Measurements from ENCODE around the gene IDH3A.

GRCh38 chr15:78178064-78178463 lies 28.9 kb downstream of the IDH3A start:
- TF ChIP-seq ZNF274 (IDR thresholded peaks at IDR 0.05; ENCODE audit: low read depth, low read length) (no peak), MAX (IDR thresholded peaks at IDR 0.05) (no peak), POLR2A (IDR thresholded peaks at IDR 0.05; ENCODE audit: borderline replicate concordance, extremely low read depth, insufficient read depth, insufficient read length) (no peak), RAD21 (IDR thresholded peaks at IDR 0.05; ENCODE audit: low read depth) (no peak), JUND (IDR thresholded peaks at IDR 0.05) (no peak), CTCF (IDR thresholded peaks at IDR 0.05 in 2 of 3, conservative IDR thresholded peaks at IDR 0.05 in 1 of 3; ENCODE audit: borderline replicate concordance in 1 of 3, insufficient read depth in 1 of 3, low read depth in 2 of 3, low read length in 2 of 3) (no peak), EZH2 (IDR thresholded peaks at IDR 0.05) (no peak), EZH2phosphoT487 (IDR thresholded peaks at IDR 0.05; ENCODE audit: borderline replicate concordance) (no peak), CEBPB (IDR thresholded peaks at IDR 0.05; ENCODE audit: low read depth) (no peak), ATF3 (IDR thresholded peaks at IDR 0.05) (no peak), TCF7L2 (IDR thresholded peaks at IDR 0.05; ENCODE audit: borderline replicate concordance, extremely low read depth, insufficient read depth, insufficient read length) (no peak), FOSL1 (IDR thresholded peaks at IDR 0.05; ENCODE audit: low read depth) (no peak)
